NCI-H2029 treated with DMSO at 0.1 percent for 48 hours (cell line): ENCODE data around the gene RAPGEF4.

Source experiments
- DNase-seq: peaks from one replicate; lab custom pipeline; 2025; lab: John Stamatoyannopoulos, UW

RAPGEF4 gene

GRCh38 chr2:172823261-172823850, 87.7 kb downstream of the RAPGEF4 start:
- no peak for DNase-seq

- no peak for DNase-seq
Observed at GRCh38 chr2:172826522-172826921, 90.9 kb downstream of the RAPGEF4 start.

GRCh38 chr2:172829229-172829628, 93.6 kb downstream of the RAPGEF4 start:
- DNase-seq: no peak

GRCh38 chr2:172830482-172830881, 94.8 kb downstream of the RAPGEF4 start:
- DNase-seq: no peak

GRCh38 chr2:172833898-172834297, 98.3 kb downstream of the RAPGEF4 start:
- no peak for DNase-seq

GRCh38 chr2:172834881-172835280, 99.2 kb downstream of the RAPGEF4 start:
- DNase-seq: peak; percentile 75

GRCh38 chr2:172836347-172836821, 100.7 kb downstream of the RAPGEF4 start:
- peak; percentile 62 for DNase-seq

GRCh38 chr2:172836827-172837226, 101.2 kb downstream of the RAPGEF4 start:
- no peak for DNase-seq

- no peak for DNase-seq
Observed at GRCh38 chr2:172839446-172839845, 103.8 kb downstream of the RAPGEF4 start.

GRCh38 chr2:172842511-172843265, 107.0 kb downstream of the RAPGEF4 start:
- DNase-seq: no peak

- no peak for DNase-seq
Observed at GRCh38 chr2:172843266-172843582, 107.6 kb downstream of the RAPGEF4 start.

- no peak for DNase-seq
Observed at GRCh38 chr2:172843902-172844715, 108.5 kb downstream of the RAPGEF4 start.

GRCh38 chr2:172845028-172845630, 109.5 kb downstream of the RAPGEF4 start:
- DNase-seq: no peak

- DNase-seq: no peak
Observed at GRCh38 chr2:172846551-172846950, 110.9 kb downstream of the RAPGEF4 start.

- DNase-seq: no peak
Observed at GRCh38 chr2:172847188-172847587, 111.5 kb downstream of the RAPGEF4 start.

GRCh38 chr2:172848519-172848918, 112.9 kb downstream of the RAPGEF4 start:
- no peak for DNase-seq

GRCh38 chr2:172849519-172850217, 114.0 kb downstream of the RAPGEF4 start:
- DNase-seq: no peak

- no peak for DNase-seq
Observed at GRCh38 chr2:172855588-172855987, 119.9 kb downstream of the RAPGEF4 start.

- no peak for DNase-seq
Observed at GRCh38 chr2:172856606-172857005, 121.0 kb downstream of the RAPGEF4 start.

GRCh38 chr2:172858473-172858745, 122.8 kb downstream of the RAPGEF4 start:
- no peak for DNase-seq

- DNase-seq: peak; percentile 34
Observed at GRCh38 chr2:172859581-172860335, 124.1 kb downstream of the RAPGEF4 start.
